ENCODE measurements around the gene AP3S2. TPM values are rescaled to one million over a fixed set of nuclear protein-coding genes. Genes with fewer than 3 reads are reported as not detected.
"Not testable (repeated sequence)": the region's sequence is repeated elsewhere in the genome, so short reads cannot be mapped to it uniquely, and the experiment has no call there.

Gene AP3S2
- total RNA-seq, 1 donor from 2014 or later = 60.5 TPM

GRCh38 chr15:89885611-89886010 is 8.2 kb downstream of the AP3S2 start:
- Mint-ChIP-seq H3K4me3 (ENCODE audit: unreplicated experiment) (no peak overlapping the region), H3K27me3 (ENCODE audit: unreplicated experiment) (no peaks in the 10 kb centered on the region), H3K9me3 (ENCODE audit: unreplicated experiment) (no peaks in the 10 kb centered on the region), H3K4me1 (ENCODE audit: low read depth, unreplicated experiment) (peaks cover 10% of the 10 kb centered on the region), H3K27ac (ENCODE audit: unreplicated experiment) (no peak overlapping the region), H3K36me3 (ENCODE audit: unreplicated experiment) (no peaks in the 10 kb centered on the region)
- DNase-seq = no peak
- no peak for TF ChIP-seq CTCF (IDR thresholded peaks at IDR 0.05; ENCODE audit: partially characterized antibody, unreplicated experiment)

GRCh38 chr15:89885179-89885578 is 8.6 kb downstream of the AP3S2 start:
- not testable (repeated sequence) for H3K27me3 Mint-ChIP-seq (ENCODE audit: unreplicated experiment); H3K36me3 Mint-ChIP-seq (ENCODE audit: unreplicated experiment); H3K9me3 Mint-ChIP-seq (ENCODE audit: unreplicated experiment); H3K27ac Mint-ChIP-seq (ENCODE audit: unreplicated experiment); H3K4me1 Mint-ChIP-seq (ENCODE audit: low read depth, unreplicated experiment); DNase-seq; H3K4me3 Mint-ChIP-seq (ENCODE audit: unreplicated experiment)

- H3K27me3 Mint-ChIP-seq (ENCODE audit: unreplicated experiment) = no peaks in the 10 kb centered on the region
- no peaks in the 10 kb centered on the region for H3K9me3 Mint-ChIP-seq (ENCODE audit: unreplicated experiment)
Observed at GRCh38 chr15:89883518-89883917, 10.3 kb downstream of the AP3S2 start.

GRCh38 chr15:89880727-89881126 is 13.1 kb downstream of the AP3S2 start:
- H3K27ac Mint-ChIP-seq (ENCODE audit: unreplicated experiment) = no peak overlapping the region
- H3K36me3 Mint-ChIP-seq (ENCODE audit: unreplicated experiment) = no peaks in the 10 kb centered on the region
- no peaks in the 10 kb centered on the region for H3K9me3 Mint-ChIP-seq (ENCODE audit: unreplicated experiment)
- no peak overlapping the region for H3K4me3 Mint-ChIP-seq (ENCODE audit: unreplicated experiment)
- no peak for DNase-seq
- TF ChIP-seq CTCF (IDR thresholded peaks at IDR 0.05; ENCODE audit: partially characterized antibody, unreplicated experiment) = no peak
- H3K4me1 Mint-ChIP-seq (ENCODE audit: low read depth, unreplicated experiment) = no peaks in the 10 kb centered on the region
- no peaks in the 10 kb centered on the region for H3K27me3 Mint-ChIP-seq (ENCODE audit: unreplicated experiment)

More at GRCh38 chr15:89883518-89883917, 10.3 kb downstream of the AP3S2 start:
- peaks cover 6% of the 10 kb centered on the region for H3K4me1 Mint-ChIP-seq (ENCODE audit: low read depth, unreplicated experiment)
- no peak for DNase-seq
- no peak overlapping the region for H3K27ac Mint-ChIP-seq (ENCODE audit: unreplicated experiment)
- TF ChIP-seq CTCF (IDR thresholded peaks at IDR 0.05; ENCODE audit: partially characterized antibody, unreplicated experiment) = no peak
- no peak overlapping the region for H3K4me3 Mint-ChIP-seq (ENCODE audit: unreplicated experiment)
- no peaks in the 10 kb centered on the region for H3K36me3 Mint-ChIP-seq (ENCODE audit: unreplicated experiment)

- DNase-seq = no peak
- Mint-ChIP-seq H3K27me3 (ENCODE audit: unreplicated experiment) (no peaks in the 10 kb centered on the region), H3K27ac (ENCODE audit: unreplicated experiment) (no peak overlapping the region), H3K4me1 (ENCODE audit: low read depth, unreplicated experiment) (no peaks in the 10 kb centered on the region), H3K4me3 (ENCODE audit: unreplicated experiment) (no peak overlapping the region), H3K9me3 (ENCODE audit: unreplicated experiment) (no peaks in the 10 kb centered on the region), H3K36me3 (ENCODE audit: unreplicated experiment) (no peaks in the 10 kb centered on the region)
- TF ChIP-seq CTCF (IDR thresholded peaks at IDR 0.05; ENCODE audit: partially characterized antibody, unreplicated experiment) = no peak
Observed at GRCh38 chr15:89878323-89878722, 15.5 kb downstream of the AP3S2 start.

- H3K27ac Mint-ChIP-seq (ENCODE audit: unreplicated experiment) = no peak overlapping the region
- H3K4me1 Mint-ChIP-seq (ENCODE audit: low read depth, unreplicated experiment) = no peaks in the 10 kb centered on the region
- TF ChIP-seq CTCF (IDR thresholded peaks at IDR 0.05; ENCODE audit: partially characterized antibody, unreplicated experiment) = no peak
- H3K27me3 Mint-ChIP-seq (ENCODE audit: unreplicated experiment) = no peaks in the 10 kb centered on the region
- H3K36me3 Mint-ChIP-seq (ENCODE audit: unreplicated experiment) = no peaks in the 10 kb centered on the region
- H3K4me3 Mint-ChIP-seq (ENCODE audit: unreplicated experiment) = no peak overlapping the region
- DNase-seq = no peak
- H3K9me3 Mint-ChIP-seq (ENCODE audit: unreplicated experiment) = no peaks in the 10 kb centered on the region
Observed at GRCh38 chr15:89877083-89877425, 16.7 kb downstream of the AP3S2 start.

Measured in glutamatergic neuron (in vitro differentiated cells).